Measurements from ENCODE around the gene SMOC2.

The SMOC2 gene

GRCh38 chr6:168711049-168711640 is 270.2 kb downstream of the SMOC2 start:
- peak; percentile 2 for DNase-seq (ENCODE audit: low spot score)

GRCh38 chr6:168711666-168712300 is 270.8 kb downstream of the SMOC2 start:
- DNase-seq (ENCODE audit: low spot score), result no peak

- no peak for DNase-seq (ENCODE audit: low spot score)
Measured at GRCh38 chr6:168712993-168713392, 272.0 kb downstream of the SMOC2 start.

- DNase-seq (ENCODE audit: low spot score), result peak; percentile 20
Measured at GRCh38 chr6:168713839-168714238, 272.9 kb downstream of the SMOC2 start.

GRCh38 chr6:168714547-168715260 is 273.7 kb downstream of the SMOC2 start:
- DNase-seq (ENCODE audit: low spot score), result no peak

- DNase-seq (ENCODE audit: low spot score), result no peak
Measured at GRCh38 chr6:168715643-168716481, 274.9 kb downstream of the SMOC2 start.

- DNase-seq (ENCODE audit: low spot score), result no peak
Measured at GRCh38 chr6:168716581-168716980, 275.6 kb downstream of the SMOC2 start.

- no peak for DNase-seq (ENCODE audit: low spot score)
Measured at GRCh38 chr6:168717491-168717890, 276.5 kb downstream of the SMOC2 start.
